SKM-1 (cell line): ENCODE measurements around the gene SNAPC5.

Experiments
- DNase-seq: peaks from one replicate; lab custom pipeline; 2025; ENCODE audit not compliant: unreplicated experiment; lab: John Stamatoyannopoulos, UW

SNAPC5 gene

GRCh38 chr15:66459818-66460615 is 37.5 kb downstream of the SNAPC5 start:
- DNase-seq: no peak

GRCh38 chr15:66456211-66456610 is 41.4 kb downstream of the SNAPC5 start:
- no peak for DNase-seq

GRCh38 chr15:66454143-66454542 is 43.4 kb downstream of the SNAPC5 start:
- peak; percentile 12 for DNase-seq

DNA sequence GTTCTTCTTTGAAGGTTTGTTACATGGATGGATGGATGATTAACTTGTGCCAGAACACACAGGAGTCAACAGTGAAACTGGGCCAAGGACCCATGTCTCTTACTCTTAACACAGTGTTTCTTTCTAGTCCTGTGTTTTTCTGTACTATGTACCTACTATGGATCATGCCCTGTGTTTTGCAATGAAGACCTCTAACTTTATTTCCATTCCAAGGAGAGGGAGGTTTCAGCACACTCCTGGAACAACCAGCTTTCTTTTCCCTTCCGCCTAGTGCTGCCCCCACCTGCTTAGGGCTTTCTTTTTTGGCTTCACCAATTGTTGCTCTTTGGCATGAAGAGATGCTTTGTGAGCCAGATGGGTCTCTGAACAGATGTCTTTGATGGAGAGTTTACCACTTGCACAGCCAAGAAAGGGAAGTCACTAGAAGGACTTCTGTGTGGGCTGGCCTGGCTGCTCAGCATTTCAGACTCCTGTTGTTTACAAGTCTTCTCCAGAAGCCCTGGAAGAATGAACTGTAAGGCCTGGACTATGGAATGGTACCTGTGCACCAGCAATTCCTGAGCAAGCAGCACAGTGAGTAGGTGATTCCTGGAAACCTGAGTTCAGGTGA is 44.5 kb downstream of the SNAPC5 start:
- DNase-seq: no peak

- DNase-seq: no peak
Measured at GRCh38 chr15:66452420-66452819, 45.1 kb downstream of the SNAPC5 start.
